ENCODE results near the gene TAF1L.

The TAF1L gene

DNA sequence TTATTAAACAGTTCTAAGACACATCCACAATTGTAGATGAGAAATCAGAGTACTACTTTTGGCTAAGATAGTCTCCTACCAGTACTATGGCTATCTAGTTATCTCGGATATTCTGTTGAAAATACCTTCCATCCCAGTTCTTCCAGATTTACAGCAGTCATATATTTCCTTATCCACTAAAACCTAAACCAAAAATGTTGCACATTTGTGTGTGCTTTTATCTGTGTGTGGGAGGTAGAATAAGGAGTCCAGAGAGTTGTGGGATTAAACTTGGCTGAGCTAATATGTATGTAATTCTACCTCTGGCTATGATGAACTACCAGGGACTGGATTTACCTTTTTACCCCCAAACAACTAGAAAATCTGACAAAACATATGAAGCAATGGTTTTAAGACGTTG is 45.0 kb downstream of the TAF1L start:
- Histone ChIP-seq H3K36me3 (ENCODE audit: control insufficient read depth in 1 of 2, insufficient read depth in 2 of 2, low read length in 2 of 2) (no peaks in the 10 kb centered on the region), H3K27me3 (ENCODE audit: control insufficient read depth in 1 of 2, insufficient read depth in 2 of 2, low read length in 2 of 2) (no peaks in the 10 kb centered on the region), H3K4me3 (ENCODE audit: low read depth in 1 of 2, low read length in 2 of 2) (no peak overlapping the region)

DNA sequence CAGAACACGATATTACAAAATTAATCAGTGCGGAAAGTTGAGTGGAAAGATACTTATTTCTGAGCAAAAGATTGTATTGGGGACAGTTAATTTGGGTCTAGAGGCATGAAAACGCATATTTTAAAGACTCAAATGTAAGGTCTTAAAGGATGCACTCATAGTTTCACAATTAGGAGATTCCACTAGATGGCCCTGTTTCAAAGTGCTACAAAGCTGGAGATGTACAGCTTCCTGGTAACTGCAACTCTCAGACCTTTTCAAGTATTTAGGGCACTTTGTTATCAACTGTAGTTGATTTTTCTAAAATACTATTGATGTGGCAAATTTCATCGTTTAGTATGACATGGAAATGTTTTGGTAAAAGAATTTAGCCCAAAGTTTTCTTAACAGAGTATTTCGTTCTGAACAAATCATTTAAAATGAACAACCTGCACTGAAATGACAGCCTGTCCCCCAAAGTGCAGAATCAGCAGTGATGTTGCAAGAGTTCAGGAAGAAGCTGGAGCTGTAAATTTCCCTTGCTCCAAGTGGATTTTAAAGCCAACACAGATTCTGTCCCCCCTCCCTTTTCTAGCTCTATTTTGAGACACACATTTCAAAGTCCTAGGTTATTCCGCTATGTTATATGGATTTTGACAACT is 46.3 kb downstream of the TAF1L start:
- Histone ChIP-seq H3K27ac (ENCODE audit: low read depth, low read length) (no peak overlapping the region), H3K27me3 (ENCODE audit: control insufficient read depth in 1 of 2, insufficient read depth in 2 of 2, low read length in 2 of 2) (no peaks in the 10 kb centered on the region), H3K4me1 (ENCODE audit: control insufficient read depth in 1 of 2, insufficient read depth in 2 of 2, low read length in 2 of 2) (no peaks in the 10 kb centered on the region), H3K4me3 (ENCODE audit: low read depth in 1 of 2, low read length in 2 of 2) (no peak overlapping the region), H3K9ac (ENCODE audit: low read depth in 1 of 2, low read length in 2 of 2) (no peak overlapping the region), H3K9me3 (ENCODE audit: control insufficient read depth in 1 of 2, low read length in 2 of 2) (no peaks in the 10 kb centered on the region), H3K36me3 (ENCODE audit: control insufficient read depth in 1 of 2, insufficient read depth in 2 of 2, low read length in 2 of 2) (no peaks in the 10 kb centered on the region)

More for the DNA sequence above, 45.0 kb downstream of the TAF1L start:
- Histone ChIP-seq H3K4me1 (ENCODE audit: control insufficient read depth in 1 of 2, insufficient read depth in 2 of 2, low read length in 2 of 2) (no peaks in the 10 kb centered on the region), H3K9ac (ENCODE audit: low read depth in 1 of 2, low read length in 2 of 2) (no peak overlapping the region), H3K27ac (ENCODE audit: low read depth, low read length) (no peak overlapping the region), H3K9me3 (ENCODE audit: control insufficient read depth in 1 of 2, low read length in 2 of 2) (no peaks in the 10 kb centered on the region)

DNA sequence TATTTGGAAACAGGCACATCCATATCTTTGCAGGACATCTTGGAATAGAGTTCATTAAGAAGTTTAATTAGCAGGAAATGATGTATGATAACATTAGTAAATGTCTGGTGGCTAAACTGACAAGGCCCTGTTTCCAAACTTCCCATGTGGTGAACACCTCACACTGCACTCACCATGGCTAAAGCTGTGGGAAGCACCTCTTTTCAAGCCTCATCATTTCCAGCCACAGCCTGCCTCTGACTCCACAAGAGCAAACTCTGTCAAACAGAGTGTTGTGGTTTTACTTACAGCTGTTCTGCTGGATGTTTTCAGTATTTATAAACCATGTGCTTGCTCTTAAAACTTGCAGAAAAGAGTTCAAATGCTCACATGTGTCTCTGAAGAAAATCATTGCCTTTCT is 47.6 kb downstream of the TAF1L start:
- Histone ChIP-seq H3K27ac (ENCODE audit: low read depth, low read length) (no peak overlapping the region), H3K9ac (ENCODE audit: low read depth in 1 of 2, low read length in 2 of 2) (no peak overlapping the region), H3K4me3 (ENCODE audit: low read depth in 1 of 2, low read length in 2 of 2) (no peak overlapping the region), H3K36me3 (ENCODE audit: control insufficient read depth in 1 of 2, insufficient read depth in 2 of 2, low read length in 2 of 2) (no peaks in the 10 kb centered on the region), H3K4me1 (ENCODE audit: control insufficient read depth in 1 of 2, insufficient read depth in 2 of 2, low read length in 2 of 2) (no peaks in the 10 kb centered on the region), H3K9me3 (ENCODE audit: control insufficient read depth in 1 of 2, low read length in 2 of 2) (no peaks in the 10 kb centered on the region), H3K27me3 (ENCODE audit: control insufficient read depth in 1 of 2, insufficient read depth in 2 of 2, low read length in 2 of 2) (no peaks in the 10 kb centered on the region)

DNA sequence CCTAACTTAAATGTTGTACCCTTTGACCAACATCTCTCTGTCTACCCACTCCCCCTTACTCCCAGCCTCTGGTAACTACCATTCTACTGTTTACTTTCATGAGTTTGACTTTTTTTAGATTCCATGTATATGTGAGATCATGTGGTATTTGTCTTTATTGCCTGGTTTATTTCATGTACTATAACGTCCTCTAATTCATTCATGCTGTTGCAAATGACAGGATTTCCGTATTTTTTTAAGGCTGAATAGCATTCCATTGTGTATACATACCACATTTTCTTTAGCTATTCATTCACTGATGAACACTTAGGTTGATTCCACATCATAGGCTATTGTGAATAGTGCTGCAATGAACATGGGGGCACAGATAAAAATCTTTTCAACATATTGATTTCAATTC is 50.7 kb downstream of the TAF1L start:
- Histone ChIP-seq H3K9ac (ENCODE audit: low read depth in 1 of 2, low read length in 2 of 2) (no peak overlapping the region), H3K4me1 (ENCODE audit: control insufficient read depth in 1 of 2, insufficient read depth in 2 of 2, low read length in 2 of 2) (no peaks in the 10 kb centered on the region), H3K4me3 (ENCODE audit: low read depth in 1 of 2, low read length in 2 of 2) (no peak overlapping the region), H3K27ac (ENCODE audit: low read depth, low read length) (no peak overlapping the region), H3K9me3 (ENCODE audit: control insufficient read depth in 1 of 2, low read length in 2 of 2) (no peaks in the 10 kb centered on the region), H3K27me3 (ENCODE audit: control insufficient read depth in 1 of 2, insufficient read depth in 2 of 2, low read length in 2 of 2) (no peaks in the 10 kb centered on the region), H3K36me3 (ENCODE audit: control insufficient read depth in 1 of 2, insufficient read depth in 2 of 2, low read length in 2 of 2) (no peaks in the 10 kb centered on the region)

DNA sequence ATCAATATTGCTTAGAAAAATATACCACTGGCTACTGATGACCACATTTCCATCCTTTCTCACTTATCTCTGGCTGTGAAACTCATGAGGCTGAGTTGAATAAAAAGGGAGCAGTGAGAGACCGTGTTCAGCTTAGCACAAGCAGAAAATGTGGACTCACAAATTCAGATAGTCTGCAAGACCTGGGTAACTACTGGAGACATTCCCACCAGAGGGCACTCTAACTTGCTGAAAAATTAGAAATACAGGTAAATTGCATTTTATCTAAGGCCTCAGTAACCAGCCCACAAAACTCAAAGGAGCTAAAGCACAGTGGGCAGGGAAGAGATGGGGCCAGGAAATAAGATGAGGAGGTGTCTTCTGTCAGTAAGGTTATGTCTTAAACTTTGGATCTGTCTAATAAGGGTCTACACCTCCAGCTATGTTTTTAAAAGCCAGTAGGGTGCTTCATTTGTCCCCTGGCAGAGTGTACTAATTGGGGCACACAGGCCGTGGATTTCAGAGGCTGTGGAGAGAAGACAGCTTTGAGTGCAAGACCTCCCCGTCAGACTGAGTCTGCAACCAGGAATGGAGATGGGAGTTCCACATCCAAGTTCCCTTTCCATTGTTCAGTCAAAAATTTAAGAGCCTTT is 53.8 kb downstream of the TAF1L start:
- H3K36me3 ChIP-seq (ENCODE audit: control insufficient read depth in 1 of 2, insufficient read depth in 2 of 2, low read length in 2 of 2): no peaks in the 10 kb centered on the region
- H3K27me3 ChIP-seq (ENCODE audit: control insufficient read depth in 1 of 2, insufficient read depth in 2 of 2, low read length in 2 of 2): peaks cover 0 to 4% of the 10 kb centered on the region in 2 donors
- no peak overlapping the region for H3K27ac ChIP-seq (ENCODE audit: low read depth, low read length)
- no peak overlapping the region for H3K4me3 ChIP-seq (ENCODE audit: low read depth in 1 of 2, low read length in 2 of 2)
- H3K9me3 ChIP-seq (ENCODE audit: control insufficient read depth in 1 of 2, low read length in 2 of 2): no peaks in the 10 kb centered on the region
- no peak overlapping the region for H3K9ac ChIP-seq (ENCODE audit: low read depth in 1 of 2, low read length in 2 of 2)
- no peaks in the 10 kb centered on the region for H3K4me1 ChIP-seq (ENCODE audit: control insufficient read depth in 1 of 2, insufficient read depth in 2 of 2, low read length in 2 of 2)

DNA sequence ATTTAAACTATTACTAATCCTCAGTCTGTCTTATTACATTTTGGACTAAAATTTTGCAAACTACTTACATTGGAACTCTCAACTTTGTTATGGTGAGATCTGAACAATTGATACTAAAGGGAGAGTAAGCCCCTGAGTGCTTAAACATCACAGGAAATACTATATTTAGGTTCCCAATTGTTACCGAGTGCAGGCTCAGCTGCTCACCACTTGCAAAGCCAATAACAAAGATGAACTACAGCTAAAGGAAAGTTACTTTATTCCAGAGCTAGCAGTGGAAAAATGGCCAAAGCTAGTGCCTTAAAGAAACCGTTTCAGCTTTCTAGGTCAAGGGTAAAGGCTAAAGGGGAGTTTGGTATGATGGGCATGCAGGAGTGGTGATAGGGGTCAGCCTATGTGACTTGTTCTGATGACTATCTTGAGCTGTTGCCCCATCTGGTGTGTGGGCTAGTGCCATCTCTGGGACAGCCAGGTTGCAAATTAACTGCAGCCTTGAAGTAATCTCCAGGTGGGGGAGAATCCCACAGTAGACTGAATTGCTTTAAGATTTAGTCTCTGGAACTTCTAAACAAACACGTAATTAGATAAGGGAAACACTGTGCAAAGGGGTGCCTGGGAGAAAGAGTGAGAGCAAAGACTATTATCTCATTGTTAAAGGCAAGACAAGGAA is 54.7 kb downstream of the TAF1L start:
- H3K4me3 ChIP-seq (ENCODE audit: low read depth in 1 of 2, low read length in 2 of 2): no peak overlapping the region
- H3K9me3 ChIP-seq (ENCODE audit: control insufficient read depth in 1 of 2, low read length in 2 of 2): no peaks in the 10 kb centered on the region
- no peak overlapping the region for H3K27ac ChIP-seq (ENCODE audit: low read depth, low read length)
- peaks cover 0 to 4% of the 10 kb centered on the region in 2 donors for H3K27me3 ChIP-seq (ENCODE audit: control insufficient read depth in 1 of 2, insufficient read depth in 2 of 2, low read length in 2 of 2)
- no peaks in the 10 kb centered on the region for H3K36me3 ChIP-seq (ENCODE audit: control insufficient read depth in 1 of 2, insufficient read depth in 2 of 2, low read length in 2 of 2)
- H3K9ac ChIP-seq (ENCODE audit: low read depth in 1 of 2, low read length in 2 of 2): no peak overlapping the region
- no peaks in the 10 kb centered on the region for H3K4me1 ChIP-seq (ENCODE audit: control insufficient read depth in 1 of 2, insufficient read depth in 2 of 2, low read length in 2 of 2)

DNA sequence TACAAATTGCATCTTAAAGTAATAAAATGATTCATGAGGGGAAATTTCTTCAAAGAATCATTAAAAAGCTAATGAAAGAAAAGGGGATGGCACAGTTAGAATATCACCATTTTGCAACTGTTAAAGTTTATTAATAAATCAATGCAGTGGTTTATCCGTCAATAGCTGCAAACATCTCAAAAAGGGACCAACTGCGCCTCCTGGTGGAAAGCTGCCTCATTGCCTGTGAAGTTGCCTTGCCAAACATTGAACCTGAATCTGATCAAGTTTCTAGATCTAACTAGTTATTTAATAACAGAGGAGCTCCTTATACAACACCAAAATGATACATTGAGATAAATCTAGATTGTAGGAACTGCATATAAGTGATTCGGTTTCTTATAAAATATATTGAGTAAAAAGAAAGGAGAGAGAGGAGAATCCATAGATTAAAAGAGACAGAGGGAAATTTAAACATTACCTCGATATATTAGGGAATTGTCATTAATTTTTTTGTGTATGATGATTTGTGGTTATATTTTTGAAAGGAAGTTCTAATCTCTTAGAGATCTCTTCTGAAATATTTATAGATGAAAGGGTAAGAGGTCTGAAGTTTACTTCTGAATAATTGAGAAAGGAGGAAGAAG is 55.6 kb downstream of the TAF1L start:
- Histone ChIP-seq H3K9ac (ENCODE audit: low read depth in 1 of 2, low read length in 2 of 2) (no peak overlapping the region), H3K4me3 (ENCODE audit: low read depth in 1 of 2, low read length in 2 of 2) (no peak overlapping the region), H3K9me3 (ENCODE audit: control insufficient read depth in 1 of 2, low read length in 2 of 2) (no peaks in the 10 kb centered on the region), H3K27me3 (ENCODE audit: control insufficient read depth in 1 of 2, insufficient read depth in 2 of 2, low read length in 2 of 2) (peaks cover 0 to 4% of the 10 kb centered on the region in 2 donors), H3K4me1 (ENCODE audit: control insufficient read depth in 1 of 2, insufficient read depth in 2 of 2, low read length in 2 of 2) (no peaks in the 10 kb centered on the region), H3K27ac (ENCODE audit: low read depth, low read length) (no peak overlapping the region), H3K36me3 (ENCODE audit: control insufficient read depth in 1 of 2, insufficient read depth in 2 of 2, low read length in 2 of 2) (no peaks in the 10 kb centered on the region)

Measured in duodenal mucosa (tissue), 2 donors.